ENCODE measurements around the gene NFKBIZ. TPM values are rescaled to one million over a fixed set of nuclear protein-coding genes. Genes with fewer than 3 reads are reported as not detected.
A peak's percentile ranks its signal among the peaks of the same experiment; 100 is the strongest.

NFKBIZ gene
- total and polyA plus RNA-seq, 4 donors: 4.8 to 78.8 (median 23.7) TPM

- TF ChIP-seq HNF4G (IDR thresholded peaks at IDR 0.05) (no peak), TAF1 (conservative IDR thresholded peaks at IDR 0.05) (peak; percentile 63), JUND (IDR thresholded peaks at IDR 0.05) (peak in 1 of 2 donors; percentile 54), GABPA (IDR thresholded peaks at IDR 0.05 in 1 of 2, conservative IDR thresholded peaks at IDR 0.05 in 1 of 2) (no peak), MAX (IDR thresholded peaks at IDR 0.05) (peak; percentile 13), REST (IDR thresholded peaks at IDR 0.05) (peak; percentile 14)
- under 1% methylated on average over 19 of the region's 19 CpGs for WGBS
- H3K4me3 ChIP-seq (ENCODE audit: low read depth in 1 of 3, low read length in 3 of 3): peak overlapping the region; percentile 76 to 97 (median 94)
- H3K9me3 ChIP-seq (ENCODE audit: control insufficient read depth in 4 of 4, low read length in 3 of 4): no peaks in the 10 kb centered on the region
- H3K9ac ChIP-seq (ENCODE audit: low read depth in 1 of 2, low read length in 2 of 2): peak overlapping the region; percentile 95 to 96
- peaks cover 4 to 48% (median 17%) of the 10 kb centered on the region in 4 donors for H3K4me1 ChIP-seq (ENCODE audit: control insufficient read depth in 4 of 4, insufficient read depth in 4 of 4, low read length in 3 of 4)
- peak overlapping the region; percentile 97 to 99 for H3K27ac ChIP-seq (ENCODE audit: low read depth in 1 of 2, low read length in 2 of 2)
- peaks cover 15 to 35% (median 35%) of the 10 kb centered on the region in 4 donors for H3K36me3 ChIP-seq (ENCODE audit: control insufficient read depth in 4 of 4, insufficient read depth in 3 of 4, low read depth in 1 of 4, low read length in 3 of 4)
- H3K27me3 ChIP-seq (ENCODE audit: control insufficient read depth in 4 of 4, insufficient read depth in 4 of 4, low read length in 3 of 4): no peaks in the 10 kb centered on the region
- DNase-seq (ENCODE audit: low spot score): no peak
Measured at GRCh38 chr3:101850246-101851051, 1.1 kb downstream of the NFKBIZ start.

DNA sequence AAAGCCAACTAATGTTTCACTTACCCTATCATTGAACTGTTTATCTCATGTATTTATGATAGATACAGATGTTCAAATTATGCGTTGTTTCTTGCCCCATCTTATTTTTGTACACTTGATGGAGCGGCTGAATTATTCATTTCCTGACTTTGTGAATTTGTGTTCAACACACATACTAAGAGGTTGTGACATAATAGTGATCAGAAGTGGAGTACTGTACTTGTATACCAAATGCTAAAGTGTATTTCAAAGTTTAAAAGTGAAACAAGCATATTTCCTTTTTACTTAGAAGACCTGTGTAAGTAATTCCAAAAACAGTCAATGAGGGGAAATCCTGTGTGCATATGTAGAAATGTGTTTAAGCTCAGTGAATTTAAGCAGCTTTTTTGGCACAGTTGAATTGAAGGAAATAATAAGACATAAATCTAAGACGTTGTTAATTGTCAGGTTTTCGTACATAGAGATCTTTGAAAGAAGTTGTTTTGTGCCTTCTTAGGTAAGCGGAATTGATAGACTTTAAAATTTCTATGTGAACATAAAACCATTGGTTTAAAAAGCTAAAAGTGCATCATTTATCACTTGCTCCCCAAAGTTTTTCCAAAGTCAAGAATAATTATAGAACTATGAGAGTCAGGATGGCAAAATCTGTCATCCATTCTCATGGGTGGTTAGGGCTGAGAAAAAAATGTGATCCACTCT is 1.9 kb downstream of the NFKBIZ start:
- Histone ChIP-seq H3K27ac (ENCODE audit: low read depth in 1 of 2, low read length in 2 of 2) (peak overlapping the region; percentile 97 to 99), H3K27me3 (ENCODE audit: control insufficient read depth in 4 of 4, insufficient read depth in 4 of 4, low read length in 3 of 4) (no peaks in the 10 kb centered on the region), H3K9ac (ENCODE audit: low read depth in 1 of 2, low read length in 2 of 2) (peak overlapping the region; percentile 95 to 96), H3K36me3 (ENCODE audit: control insufficient read depth in 4 of 4, insufficient read depth in 3 of 4, low read depth in 1 of 4, low read length in 3 of 4) (peaks cover 15 to 41% (median 41%) of the 10 kb centered on the region in 4 donors), H3K4me1 (ENCODE audit: control insufficient read depth in 4 of 4, insufficient read depth in 4 of 4, low read length in 3 of 4) (peaks cover 2 to 48% (median 18%) of the 10 kb centered on the region in 4 donors), H3K9me3 (ENCODE audit: control insufficient read depth in 4 of 4, low read length in 3 of 4) (no peaks in the 10 kb centered on the region), H3K4me3 (ENCODE audit: low read depth in 1 of 3, low read length in 3 of 3) (peak overlapping the region; percentile 76 to 97 (median 94))
- TF ChIP-seq EGR1 (IDR thresholded peaks at IDR 0.05; ENCODE audit: low read depth in 2 of 2) (peak in 1 of 2 donors; percentile 30), RAD21 (IDR thresholded peaks at IDR 0.05) (peak in 1 of 2 donors; percentile 3), HNF4A (conservative IDR thresholded peaks at IDR 0.05) (no peak)
- DNase-seq (ENCODE audit: low spot score): no peak
- WGBS: 7% methylated on average over 5 of the region's 5 CpGs

All from liver (tissue), 9 donors.